ENCODE measurements around the gene ACSL6. TPM values are rescaled to one million over a fixed set of nuclear protein-coding genes. Genes with fewer than 3 reads are reported as not detected.

The ACSL6 gene
- polyA plus RNA-seq, 2 of the 4 experiments (the other 2 are of a cell fraction) = 0.06 to 0.09 TPM

- ChIA-PET CTCF (interaction anchor here (1.6 to 2.6 kb wide), 2 partner anchors 14 to 16 kb away, joined by 6 to 15 read pairs; no protein-coding TSS in a partner anchor), POLR2A (no interaction called here)
- no peak overlapping the region for H3K4me2 ChIP-seq
- H3K4me1 ChIP-seq = no peaks in the 10 kb centered on the region
- WGBS (ENCODE audit: missing lambda C conversion rate) = 36% methylated on average over 4 of the region's 4 CpGs
- FAIRE-seq (no peak), DNase-seq (ENCODE audit: low read depth in 1 of 2, low spot score in 1 of 2) (no peak), ATAC-seq (no peak)
- TF ChIP-seq FOXS1 (CRISPR knock-in tag; IDR thresholded peaks at IDR 0.05) (no peak), ZSCAN20 (CRISPR knock-in tag; IDR thresholded peaks at IDR 0.05) (no peak), PBX3 (IDR thresholded peaks at IDR 0.05) (no peak), RNF2 (IDR thresholded peaks at IDR 0.05; ENCODE audit: borderline replicate concordance, low read depth) (no peak), POLR2AphosphoS2 (conservative IDR thresholded peaks at IDR 0.05; ENCODE audit: low read length) (no peak), KDM1A (IDR thresholded peaks at IDR 0.05; ENCODE audit: low read depth) (no peak), CEBPB (IDR thresholded peaks at IDR 0.05) (no peak), CHD2 (IDR thresholded peaks at IDR 0.05; ENCODE audit: low read length, partially characterized antibody) (no peak), HOXB13 (CRISPR knock-in tag; IDR thresholded peaks at IDR 0.05; ENCODE audit: low read depth) (no peak), FOSB (CRISPR knock-in tag; IDR thresholded peaks at IDR 0.05) (no peak), MAX (IDR thresholded peaks at IDR 0.05) (no peak), EHF (CRISPR knock-in tag; IDR thresholded peaks at IDR 0.05) (no peak), CBX2 (IDR thresholded peaks at IDR 0.05; ENCODE audit: borderline replicate concordance, low read depth) (no peak), GATA3 (IDR thresholded peaks at IDR 0.05; ENCODE audit: borderline replicate concordance) (no peak), KDM5A (IDR thresholded peaks at IDR 0.05) (no peak)
- no peak overlapping the region for H3K27ac ChIP-seq
- no peak overlapping the region for H3K4me3 ChIP-seq
- no peaks in the 10 kb centered on the region for H3K9me3 ChIP-seq
Observed at GRCh38 chr5:132049093-132049492, 37.6 kb upstream of the ACSL6 start.

- H3K27ac ChIP-seq = no peak overlapping the region
- DNase-seq (ENCODE audit: low read depth in 1 of 2, low spot score in 1 of 2) = no peak
- ChIA-PET POLR2A (no interaction called here), CTCF (no interaction called here)
- H3K4me1 ChIP-seq = no peaks in the 10 kb centered on the region
- no peak overlapping the region for H3K4me2 ChIP-seq
- no peak for ATAC-seq
- H3K9me3 ChIP-seq = no peaks in the 10 kb centered on the region
- H3K4me3 ChIP-seq = no peak overlapping the region
- no peak for TF ChIP-seq ZNF302 (CRISPR knock-in tag; IDR thresholded peaks at IDR 0.05)
- no peak for TF ChIP-seq ATOH8 (CRISPR knock-in tag; IDR thresholded peaks at IDR 0.05; ENCODE audit: low read depth)
- no peak for TF ChIP-seq MAFK (IDR thresholded peaks at IDR 0.05; ENCODE audit: partially characterized antibody)
- no peak for TF ChIP-seq FOSB (CRISPR knock-in tag; IDR thresholded peaks at IDR 0.05)
- TF ChIP-seq USF2 (IDR thresholded peaks at IDR 0.05) = no peak
- TF ChIP-seq NPAS2 (CRISPR knock-in tag; IDR thresholded peaks at IDR 0.05; ENCODE audit: borderline replicate concordance) = no peak
- no peak for TF ChIP-seq RCOR1 (IDR thresholded peaks at IDR 0.05; ENCODE audit: low read depth, low read length)
- 52% methylated on average over 7 of the region's 7 CpGs for WGBS (ENCODE audit: missing lambda C conversion rate)
- FAIRE-seq = no peak
Observed at GRCh38 chr5:132046880-132047299, 35.4 kb upstream of the ACSL6 start.

- no peak for FAIRE-seq
- H3K4me2 ChIP-seq = no peak overlapping the region
- WGBS (ENCODE audit: missing lambda C conversion rate) = 61% methylated on average over 10 of the region's 10 CpGs
- ATAC-seq = no peak
- no peak for DNase-seq (ENCODE audit: low read depth in 1 of 2, low spot score in 1 of 2)
- H3K9me3 ChIP-seq = no peaks in the 10 kb centered on the region
- no peak overlapping the region for H3K4me3 ChIP-seq
- no peaks in the 10 kb centered on the region for H3K4me1 ChIP-seq
- CTCF ChIA-PET = no interaction called here
- TF ChIP-seq PHF8 (IDR thresholded peaks at IDR 0.05; ENCODE audit: borderline replicate concordance, low read depth) = no peak
- no peak for TF ChIP-seq CBX8 (IDR thresholded peaks at IDR 0.05)
- no peak for TF ChIP-seq RCOR1 (IDR thresholded peaks at IDR 0.05; ENCODE audit: low read depth, low read length)
- TF ChIP-seq NFE2L2 (conservative IDR thresholded peaks at IDR 0.05; ENCODE audit: low read length) = no peak
- no peak for TF ChIP-seq ESRRA (IDR thresholded peaks at IDR 0.05; ENCODE audit: borderline replicate concordance, low read length)
- no peak for TF ChIP-seq KDM5A (IDR thresholded peaks at IDR 0.05)
- no peak for TF ChIP-seq NR3C1 (IDR thresholded peaks at IDR 0.05)
- TF ChIP-seq KDM1A (IDR thresholded peaks at IDR 0.05; ENCODE audit: low read depth) = no peak
- no peak for TF ChIP-seq TP53 (CRISPR knock-in tag; IDR thresholded peaks at IDR 0.05)
- TF ChIP-seq BHLHE40 (IDR thresholded peaks at IDR 0.05; ENCODE audit: low read depth, low read length) = no peak
- no peak for TF ChIP-seq CHD2 (IDR thresholded peaks at IDR 0.05; ENCODE audit: low read length, partially characterized antibody)
- TF ChIP-seq ZSCAN20 (CRISPR knock-in tag; IDR thresholded peaks at IDR 0.05) = no peak
- POLR2A ChIA-PET = no interaction called here
- H3K27ac ChIP-seq = no peak overlapping the region
Observed at GRCh38 chr5:132044207-132044606, 32.7 kb upstream of the ACSL6 start.
